ENCODE results near the gene ZNF398.

DNA sequence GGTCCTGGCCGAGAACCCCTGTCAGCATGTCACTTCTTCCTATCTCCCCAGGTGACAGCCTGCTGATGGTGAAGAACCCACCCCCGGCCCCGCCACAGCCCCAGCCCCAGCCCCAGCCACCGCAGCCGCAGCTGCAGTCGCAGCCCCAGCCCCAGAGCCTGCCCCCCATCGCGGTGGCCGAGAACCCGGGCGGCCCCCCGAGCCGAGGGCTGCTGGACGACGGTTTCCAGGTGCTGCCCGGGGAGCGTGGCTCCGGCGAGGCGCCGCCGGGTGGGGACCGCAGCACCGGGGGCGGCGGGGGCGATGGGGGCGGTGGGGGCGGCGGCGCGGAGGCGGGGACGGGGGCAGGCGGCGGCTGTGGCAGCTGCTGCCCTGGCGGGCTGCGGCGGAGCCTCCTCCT, 76.5 kb downstream of the ZNF398 start:
- no peak for TF ChIP-seq GATA2 (IDR thresholded peaks at IDR 0.05; ENCODE audit: low read depth, low read length)
- no peak for TF ChIP-seq GATA3 (IDR thresholded peaks at IDR 0.05; ENCODE audit: low read depth, low read length)
